ENCODE data around the gene STK11IP. TPM values are rescaled to one million over a fixed set of nuclear protein-coding genes. Genes with fewer than 3 reads are reported as not detected.
A peak's percentile ranks its signal among the peaks of the same experiment; 100 is the strongest.

Gene STK11IP
- total and polyA plus RNA-seq, 2 of the 13 experiments (the other 11 are each of a cell fraction or from before 2014, with no cell fraction given) = 12.8 to 24.0 TPM

GRCh38 chr2:219576505-219577388 lies 20.9 kb upstream of the STK11IP start (continued):
- TF ChIP-seq PHF5A (CRISPR knock-in tag; IDR thresholded peaks at IDR 0.05; ENCODE audit: low read depth, unreplicated experiment) (no peak), FOSL1 (CRISPR knock-in tag; IDR thresholded peaks at IDR 0.05; ENCODE audit: borderline replicate concordance) (no peak), ISX (CRISPR knock-in tag; conservative IDR thresholded peaks at IDR 0.05) (no peak), ARID4A (CRISPR knock-in tag; IDR thresholded peaks at IDR 0.05; ENCODE audit: borderline replicate concordance) (peak; percentile 88), ZNF280B (CRISPR knock-in tag; IDR thresholded peaks at IDR 0.05; ENCODE audit: borderline replicate concordance) (peak; percentile 87; the same call in 1 of the 2 replicates), ZNF274 (CRISPR knock-in tag; IDR thresholded peaks at IDR 0.05) (0 out of 2 replicates have a peak, but pooled peaks have one; percentile 62), MLLT10 (CRISPR knock-in tag; IDR thresholded peaks at IDR 0.05) (no peak), FOXK1 (CRISPR knock-in tag; IDR thresholded peaks at IDR 0.05; ENCODE audit: borderline replicate concordance, low read depth) (peak; percentile 92), BRD4 (CRISPR knock-in tag; IDR thresholded peaks at IDR 0.05) (no peak), ZNF124 (CRISPR knock-in tag; IDR thresholded peaks at IDR 0.05) (peak; percentile 97; the same call in 1 of the 2 replicates), MIER3 (CRISPR knock-in tag; IDR thresholded peaks at IDR 0.05; ENCODE audit: borderline replicate concordance) (peak; percentile 99), EEA1 (CRISPR knock-in tag; IDR thresholded peaks at IDR 0.05; ENCODE audit: borderline replicate concordance) (no peak; the same call in 1 of the 2 replicates), ZFP1 (CRISPR knock-in tag; IDR thresholded peaks at IDR 0.05) (peak; percentile 53; the same call in 1 of the 2 replicates), NFYC (CRISPR knock-in tag; IDR thresholded peaks at IDR 0.05) (no peak), POLR2G (IDR thresholded peaks at IDR 0.05; ENCODE audit: low read depth, low read length) (peak; percentile 91), CSRNP1 (CRISPR knock-in tag; IDR thresholded peaks at IDR 0.05) (no peak; the same call in 1 of the 2 replicates), ELF1 (CRISPR knock-in tag; IDR thresholded peaks at IDR 0.05) (peak; percentile 58), GABPA (IDR thresholded peaks at IDR 0.05; ENCODE audit: low read depth, low read length) (no peak), GABPA (CRISPR knock-in tag; IDR thresholded peaks at IDR 0.05; ENCODE audit: low read depth) (peak; percentile 81), EED (CRISPR knock-in tag; IDR thresholded peaks at IDR 0.05) (no peak), SMARCE1 (IDR thresholded peaks at IDR 0.05; ENCODE audit: borderline replicate concordance) (no peak), CC2D1A (CRISPR knock-in tag; IDR thresholded peaks at IDR 0.05) (peak; percentile 74; the same call in 1 of the 2 replicates), ZNF713 (CRISPR knock-in tag; IDR thresholded peaks at IDR 0.05) (no peak), ZBTB7A (CRISPR knock-in tag; IDR thresholded peaks at IDR 0.05) (peak; percentile 96)

Measured in HepG2 (cell line).